Astrocyte (in vitro differentiated cells and primary cell): ENCODE measurements around the gene TFE3. TPM values are rescaled to one million over a fixed set of nuclear protein-coding genes. Genes with fewer than 3 reads are reported as not detected.

ENCODE experiments used
- DNase-seq: peaks from one replicate; pipeline ENCODE4 v3.0.0-alpha.2; 2010; ENCODE audit warnings: low read depth
- FAIRE-seq: peaks from 2 replicates; lab custom pipeline; 2011; peaks lifted over from hg19 to GRCh38; lab: Jason Lieb, UNC
- H2AFZ ChIP-seq: 2 replicates; pipeline ENCODE4 v1.6.0; 2012; ENCODE audit warnings: low read depth, low read length, inconsistent platforms
- H3K27ac ChIP-seq: 2 replicates; pipeline ENCODE4 v1.5.1; 2011; ENCODE audit warnings: low read depth, low read length, inconsistent platforms
- H3K27me3 ChIP-seq: 2 replicates; pipeline ENCODE4 v1.6.0; 2011; ENCODE audit warnings: low read length, inconsistent platforms; ENCODE audit not compliant: insufficient read depth
- H3K36me3 ChIP-seq: 2 replicates; pipeline ENCODE4 v1.5.1; 2011; ENCODE audit warnings: low read length, inconsistent platforms; ENCODE audit not compliant: insufficient read depth
- H3K4me1 ChIP-seq: 2 replicates; pipeline ENCODE4 v1.5.1; 2011; ENCODE audit warnings: low read length, inconsistent platforms; ENCODE audit not compliant: insufficient read depth
- H3K4me2 ChIP-seq: 2 replicates; pipeline ENCODE4 v1.6.0; 2012; ENCODE audit warnings: low read length, inconsistent platforms
- H3K4me3 ChIP-seq: 2 replicates; pipeline ENCODE4 v1.5.1; 2011; ENCODE audit warnings: low read depth, mild to moderate bottlenecking, low read length, inconsistent platforms; ENCODE audit not compliant: insufficient read depth
- H3K79me2 ChIP-seq: 2 replicates; pipeline ENCODE4 v1.6.0; 2012; ENCODE audit warnings: mild to moderate bottlenecking, low read length, inconsistent platforms; ENCODE audit not compliant: insufficient read depth
- H3K9ac ChIP-seq: 2 replicates; pipeline ENCODE4 v1.6.0; 2012; ENCODE audit warnings: mild to moderate bottlenecking, low read length, inconsistent platforms
- H3K9me3 ChIP-seq: 2 replicates; pipeline ENCODE4 v1.5.1; 2012; ENCODE audit warnings: low read depth, mild to moderate bottlenecking, low read length, inconsistent platforms; ENCODE audit not compliant: insufficient read depth
- H4K20me1 ChIP-seq: 2 replicates; pipeline ENCODE4 v1.6.0; 2012; ENCODE audit warnings: low read length, inconsistent platforms; ENCODE audit not compliant: insufficient read depth
- H3K27ac Mint-ChIP-seq: one replicate; pipeline ENCODE4 v1.8.0; 2021; ENCODE audit warnings: mild to moderate bottlenecking, mixed read lengths; ENCODE audit not compliant: unreplicated experiment
- H3K27me3 Mint-ChIP-seq: one replicate; pipeline ENCODE4 v1.8.0; 2021; ENCODE audit warnings: low read depth, mixed read lengths; ENCODE audit not compliant: unreplicated experiment
- H3K36me3 Mint-ChIP-seq: one replicate; pipeline ENCODE4 v1.8.0; 2021; ENCODE audit warnings: low read depth, mixed read lengths; ENCODE audit not compliant: unreplicated experiment
- H3K4me1 Mint-ChIP-seq: one replicate; pipeline ENCODE4 v1.8.0; 2021; ENCODE audit warnings: low read depth, mixed read lengths; ENCODE audit not compliant: unreplicated experiment
- H3K4me3 Mint-ChIP-seq: one replicate; pipeline ENCODE4 v1.8.0; 2021; ENCODE audit warnings: mild to moderate bottlenecking, moderate library complexity, mixed read lengths; ENCODE audit not compliant: unreplicated experiment
- H3K9me3 Mint-ChIP-seq: one replicate; pipeline ENCODE4 v1.8.0; 2021; ENCODE audit warnings: mild to moderate bottlenecking, mixed read lengths; ENCODE audit not compliant: unreplicated experiment
- EZH2 ChIP-seq: IDR thresholded peaks from 2 replicates; pipeline ENCODE4 v1.6.1; 2012; ENCODE audit warnings: mild to moderate bottlenecking, low read length, inconsistent platforms; ENCODE audit not compliant: insufficient read depth
- total RNA-seq: library from RNA; stranded (reverse); gene quantifications from 2 replicates; pipeline ENCODE4 v1.2.1, GENCODE V29; 2021
- TF ChIP-seq, protein P1 (sequence below): IDR thresholded peaks from 2 replicates; pipeline ENCODE4 v1.5.1; 2011; ENCODE audit warnings: low read depth, mild to moderate bottlenecking, inconsistent platforms, low read length, moderate library complexity; ENCODE audit not compliant: insufficient read depth

Gene TFE3
- total RNA-seq, 1 donor from 2014 or later = 53.4 TPM

DNA sequence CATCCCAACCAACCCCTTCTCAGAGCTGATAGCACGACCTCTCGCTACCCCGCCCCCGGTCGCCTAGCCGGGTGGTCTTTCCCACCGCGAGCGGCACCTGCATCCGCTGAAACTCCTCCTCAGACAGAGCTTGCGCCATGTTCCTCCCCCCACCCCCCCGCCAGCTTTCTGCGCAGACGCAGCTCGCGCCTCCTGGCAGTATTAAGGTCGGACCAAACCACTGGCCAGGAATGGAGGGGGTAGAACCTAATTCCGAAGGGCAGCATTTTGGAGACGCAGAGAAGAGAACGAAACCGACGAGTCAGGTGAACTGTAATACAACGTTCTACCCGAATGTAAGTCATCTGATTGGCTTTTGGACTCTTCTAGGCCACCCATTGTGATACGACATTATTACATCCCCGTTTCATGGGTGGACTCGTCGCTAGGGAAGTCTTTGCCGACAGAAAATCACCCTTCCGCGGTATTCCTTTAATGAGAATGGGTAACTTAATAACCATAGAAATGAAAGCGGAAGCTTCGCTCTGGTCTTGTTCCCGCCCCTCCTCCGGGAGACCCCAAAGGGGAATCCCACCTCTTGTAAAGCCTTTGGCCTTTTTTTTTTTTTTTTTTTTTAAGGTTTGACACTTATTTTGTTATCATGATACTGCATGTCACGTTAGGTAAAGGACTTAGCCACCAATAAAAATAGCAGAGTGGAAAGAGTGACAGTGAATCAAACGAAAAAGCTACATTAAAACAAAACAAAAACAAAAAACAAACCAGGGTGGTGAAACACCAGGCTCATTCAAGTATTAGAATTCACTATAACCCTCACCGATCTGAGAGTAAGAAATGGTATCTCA, 40.8 kb downstream of the TFE3 start, which contains the start of gene GRIPAP1:
Gene GRIPAP1 (minus strand): TSS at position 174 of the 845 bp plus-strand sequence. CDS start 35 bp downstream, at position 139.
- H3K36me3 Mint-ChIP-seq = peaks cover 4% of the 10 kb centered on the region
- H4K20me1 ChIP-seq = peaks cover 6% of the 10 kb centered on the region
- TF ChIP-seq, protein P1, sequence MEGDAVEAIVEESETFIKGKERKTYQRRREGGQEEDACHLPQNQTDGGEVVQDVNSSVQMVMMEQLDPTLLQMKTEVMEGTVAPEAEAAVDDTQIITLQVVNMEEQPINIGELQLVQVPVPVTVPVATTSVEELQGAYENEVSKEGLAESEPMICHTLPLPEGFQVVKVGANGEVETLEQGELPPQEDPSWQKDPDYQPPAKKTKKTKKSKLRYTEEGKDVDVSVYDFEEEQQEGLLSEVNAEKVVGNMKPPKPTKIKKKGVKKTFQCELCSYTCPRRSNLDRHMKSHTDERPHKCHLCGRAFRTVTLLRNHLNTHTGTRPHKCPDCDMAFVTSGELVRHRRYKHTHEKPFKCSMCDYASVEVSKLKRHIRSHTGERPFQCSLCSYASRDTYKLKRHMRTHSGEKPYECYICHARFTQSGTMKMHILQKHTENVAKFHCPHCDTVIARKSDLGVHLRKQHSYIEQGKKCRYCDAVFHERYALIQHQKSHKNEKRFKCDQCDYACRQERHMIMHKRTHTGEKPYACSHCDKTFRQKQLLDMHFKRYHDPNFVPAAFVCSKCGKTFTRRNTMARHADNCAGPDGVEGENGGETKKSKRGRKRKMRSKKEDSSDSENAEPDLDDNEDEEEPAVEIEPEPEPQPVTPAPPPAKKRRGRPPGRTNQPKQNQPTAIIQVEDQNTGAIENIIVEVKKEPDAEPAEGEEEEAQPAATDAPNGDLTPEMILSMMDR = no peak
- no peak for TF ChIP-seq EZH2
- H3K36me3 ChIP-seq = no peaks in the 10 kb centered on the region
- FAIRE-seq (peak; percentile 82), DNase-seq (peak; percentile 98)
- no peaks in the 10 kb centered on the region for H3K9me3 Mint-ChIP-seq
- H3K27me3 Mint-ChIP-seq = no peaks in the 10 kb centered on the region
- no peaks in the 10 kb centered on the region for H3K9me3 ChIP-seq
- peak within 1 kb of the TSS; percentile 91 for H3K4me2 ChIP-seq
- H3K4me1 ChIP-seq = peaks cover 8% of the 10 kb centered on the region
- peaks cover 15% of the 10 kb centered on the region for H3K79me2 ChIP-seq
- peak within 1 kb of the TSS; percentile 99 for H3K4me3 Mint-ChIP-seq
- peaks cover 8% of the 10 kb centered on the region for H3K4me1 Mint-ChIP-seq
- peak within 1 kb of the TSS; percentile 93 for H3K4me3 ChIP-seq
- H3K9ac ChIP-seq = peak within 1 kb of the TSS; percentile 97
- H3K27ac ChIP-seq = peak within 1 kb of the TSS; percentile 99
- no peaks in the 10 kb centered on the region for H3K27me3 ChIP-seq
- H2AFZ ChIP-seq = peak within 1 kb of the TSS; percentile 96
- peak within 1 kb of the TSS; percentile 91 for H3K27ac Mint-ChIP-seq

DNA sequence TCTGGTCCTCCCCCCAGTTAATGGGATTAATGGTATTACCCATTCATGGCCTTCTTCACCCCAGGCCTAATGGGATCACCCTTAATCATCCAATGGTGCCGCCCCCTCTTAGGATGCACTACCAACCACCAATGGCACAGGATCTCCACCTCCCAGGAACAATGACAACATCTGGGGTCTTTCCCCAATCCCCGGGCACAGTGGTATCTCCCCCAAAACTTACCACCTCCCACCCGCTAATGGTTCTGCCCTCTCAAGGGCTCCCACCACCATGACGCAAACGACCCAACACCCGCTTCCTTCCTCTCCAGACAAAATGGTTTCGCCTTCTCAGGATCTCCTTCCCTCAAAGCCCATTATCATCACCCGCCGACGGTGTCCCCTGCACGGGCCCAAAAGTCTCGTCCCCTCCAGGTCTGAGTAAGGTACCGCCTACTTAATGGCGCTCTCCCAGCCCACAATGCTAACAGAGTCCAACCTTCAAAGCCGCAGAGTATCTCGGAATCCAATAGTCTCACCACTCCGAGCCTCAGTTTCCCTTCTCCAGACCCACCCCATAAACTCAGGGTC, 41.6 kb downstream of the TFE3 start:
- Mint-ChIP-seq H3K4me1 (peaks cover 8% of the 10 kb centered on the region), H3K4me3 (peak overlapping the region; percentile 99), H3K27ac (peak overlapping the region; percentile 91), H3K9me3 (no peaks in the 10 kb centered on the region), H3K27me3 (no peaks in the 10 kb centered on the region), H3K36me3 (peaks cover 8% of the 10 kb centered on the region)
- peak overlapping the region; percentile 97 for H3K9ac ChIP-seq
- no peaks in the 10 kb centered on the region for H3K36me3 ChIP-seq
- FAIRE-seq (peak; percentile 47), DNase-seq (peak; percentile 31)
- peak overlapping the region; percentile 91 for H3K4me2 ChIP-seq
- no peaks in the 10 kb centered on the region for H3K27me3 ChIP-seq
- H3K4me1 ChIP-seq = peaks cover 8% of the 10 kb centered on the region
- H2AFZ ChIP-seq = peak overlapping the region; percentile 96
- peak overlapping the region; percentile 93 for H3K4me3 ChIP-seq
- TF ChIP-seq, protein P1 = no peak
- TF ChIP-seq EZH2 = no peak
- peak overlapping the region; percentile 99 for H3K27ac ChIP-seq
- H3K79me2 ChIP-seq = peaks cover 15% of the 10 kb centered on the region
- H3K9me3 ChIP-seq = no peaks in the 10 kb centered on the region
- H4K20me1 ChIP-seq = peaks cover 9% of the 10 kb centered on the region
